GM19438 (cell line): ENCODE data around the gene EXD2.
"Not testable (repeated sequence)": the region's sequence is repeated elsewhere in the genome, so short reads cannot be mapped to it uniquely, and the experiment has no call there.

Experiments used
- ATAC-seq: cut with Tn5 transposase; IDR thresholded peaks from one replicate; pipeline ENCODE4 v1.9.1; 2021; ENCODE audit warnings: low read depth; ENCODE audit not compliant: unreplicated experiment

Gene EXD2

DNA sequence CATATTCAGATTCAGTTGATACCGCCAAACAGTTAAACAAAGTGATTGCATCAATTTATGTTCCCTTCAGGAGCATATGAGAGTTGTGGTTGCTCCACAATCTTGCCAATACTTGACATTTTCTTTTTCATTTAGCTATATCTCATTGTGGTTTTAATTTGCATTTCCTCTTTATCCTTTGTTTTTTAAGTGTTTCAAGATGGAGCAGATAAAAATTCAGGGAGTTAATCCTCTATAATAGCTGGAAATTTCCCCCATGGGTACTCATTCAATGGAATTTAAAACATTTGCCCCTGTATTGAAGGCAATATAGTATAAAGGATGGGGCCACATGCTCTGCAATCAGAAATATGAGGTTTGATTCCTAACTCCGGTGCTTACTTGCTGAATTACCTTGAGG is 1.1 kb upstream of the EXD2 start:
- ATAC-seq = no peak

DNA sequence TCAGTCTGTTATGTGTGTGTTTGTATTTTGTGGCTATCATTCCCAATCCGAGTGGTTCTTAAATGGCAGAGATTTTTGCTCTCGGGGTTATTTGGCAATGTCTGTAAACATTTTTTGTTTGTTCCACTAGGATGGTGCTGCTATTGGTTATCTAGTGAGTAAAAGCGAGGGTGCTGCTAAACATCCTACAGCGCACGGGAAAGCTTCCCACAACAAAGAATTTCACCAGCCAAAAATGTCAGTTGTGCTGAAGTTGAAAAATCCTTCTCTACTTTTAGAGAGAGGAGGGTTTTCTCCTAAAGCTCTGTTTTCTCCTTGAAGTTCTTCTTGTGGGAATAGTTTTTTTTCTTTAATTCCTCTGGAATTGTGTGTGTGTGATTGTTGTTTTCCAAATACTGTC is 2.4 kb downstream of the EXD2 start:
- no peak for ATAC-seq

- ATAC-seq = no peak
Measured at GRCh38 chr14:69199786-69200185, 8.5 kb downstream of the EXD2 start.

- no peak for ATAC-seq
Measured at GRCh38 chr14:69204753-69205152, 13.5 kb downstream of the EXD2 start.

- ATAC-seq = no peak
Measured at GRCh38 chr14:69207435-69208041, 16.2 kb downstream of the EXD2 start.

DNA sequence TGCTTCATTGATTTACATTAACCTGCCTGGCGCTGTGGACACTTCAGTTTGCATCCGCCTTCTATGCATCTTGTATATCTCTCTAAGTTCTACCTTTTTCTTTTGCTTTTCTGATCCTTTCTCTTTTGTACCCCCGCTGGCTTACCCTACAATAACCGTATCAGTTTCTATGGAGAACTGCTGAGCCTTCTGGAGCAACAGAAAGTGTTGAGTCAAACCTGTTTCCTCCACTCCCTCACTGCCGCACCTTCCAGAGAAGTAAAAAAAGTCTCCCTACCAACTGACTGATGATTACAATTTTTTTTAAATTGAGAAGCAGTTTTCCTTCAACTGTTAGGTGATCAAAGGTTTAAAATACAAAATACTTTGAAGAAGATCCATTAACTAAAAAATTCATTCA is 17.4 kb downstream of the EXD2 start:
- no peak for ATAC-seq

GRCh38 chr14:69214393-69214792 is 23.1 kb downstream of the EXD2 start:
- no peak for ATAC-seq

GRCh38 chr14:69217663-69218062 is 26.4 kb downstream of the EXD2 start:
- not testable (repeated sequence) for ATAC-seq

DNA sequence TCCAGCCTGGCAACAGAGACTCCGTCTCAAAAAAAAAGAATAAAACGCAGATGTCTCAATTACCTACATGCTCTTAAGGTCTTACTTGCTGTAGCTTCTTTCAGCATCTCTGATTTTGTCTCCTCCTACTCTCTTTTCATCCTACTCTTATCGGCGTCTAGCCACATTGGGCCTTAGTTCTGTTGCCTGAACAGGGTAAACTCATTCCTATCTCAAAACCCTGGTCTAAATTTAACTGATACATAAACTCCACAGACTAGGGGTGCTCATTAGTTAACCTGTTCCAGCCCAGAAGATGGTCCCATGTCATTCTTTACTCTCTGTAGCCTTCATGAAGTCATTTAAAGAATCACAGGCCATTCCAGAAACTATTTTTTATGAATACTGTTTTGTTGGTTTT is 33.6 kb downstream of the EXD2 start:
- no peak for ATAC-seq

- no peak for ATAC-seq
Measured at GRCh38 chr14:69226178-69226577, 34.9 kb downstream of the EXD2 start.

GRCh38 chr14:69226736-69227135 is 35.4 kb downstream of the EXD2 start:
- no peak for ATAC-seq

DNA sequence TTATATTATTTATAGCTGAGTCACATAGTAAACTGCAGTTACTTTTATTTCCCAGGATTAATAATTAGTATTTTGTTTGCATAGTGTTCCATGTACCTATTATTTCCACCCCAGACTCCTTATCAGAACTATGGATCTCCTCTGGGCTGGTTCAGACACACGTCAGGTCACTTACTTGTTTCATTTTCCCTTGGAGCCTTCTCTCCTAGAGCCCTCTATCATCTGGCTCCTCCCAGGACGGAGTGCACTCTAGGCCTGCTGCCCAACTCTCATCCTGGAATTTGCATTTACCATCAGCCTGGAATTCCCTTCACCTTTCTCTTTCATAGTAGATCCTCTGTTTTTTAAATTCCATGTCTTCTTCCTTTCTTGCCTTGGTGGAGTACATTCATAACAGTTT is 40.2 kb downstream of the EXD2 start:
- no peak for ATAC-seq

GRCh38 chr14:69232388-69232787 is 41.1 kb downstream of the EXD2 start:
- no peak for ATAC-seq

GRCh38 chr14:69234106-69234505 is 42.8 kb downstream of the EXD2 start:
- no peak for ATAC-seq

DNA sequence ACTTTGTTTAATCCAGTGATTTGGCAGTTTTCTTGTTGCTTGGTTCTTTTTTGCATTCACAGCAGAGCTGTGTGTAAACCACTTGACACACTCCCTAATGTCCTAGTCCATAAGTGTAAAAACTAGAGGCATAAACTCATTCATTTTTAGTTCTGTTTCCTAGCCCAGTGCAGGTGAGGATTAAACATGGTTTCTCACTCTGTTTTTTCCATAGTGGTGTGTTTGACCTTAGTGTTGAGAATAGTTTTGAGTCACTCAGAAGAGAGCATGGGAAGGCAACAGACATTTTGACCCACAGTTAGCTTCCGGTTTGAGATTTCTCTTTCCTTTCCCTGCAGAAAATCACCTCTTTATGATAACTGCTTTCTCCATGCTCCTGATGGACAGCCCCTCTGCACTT is 44.4 kb downstream of the EXD2 start:
- no peak for ATAC-seq

DNA sequence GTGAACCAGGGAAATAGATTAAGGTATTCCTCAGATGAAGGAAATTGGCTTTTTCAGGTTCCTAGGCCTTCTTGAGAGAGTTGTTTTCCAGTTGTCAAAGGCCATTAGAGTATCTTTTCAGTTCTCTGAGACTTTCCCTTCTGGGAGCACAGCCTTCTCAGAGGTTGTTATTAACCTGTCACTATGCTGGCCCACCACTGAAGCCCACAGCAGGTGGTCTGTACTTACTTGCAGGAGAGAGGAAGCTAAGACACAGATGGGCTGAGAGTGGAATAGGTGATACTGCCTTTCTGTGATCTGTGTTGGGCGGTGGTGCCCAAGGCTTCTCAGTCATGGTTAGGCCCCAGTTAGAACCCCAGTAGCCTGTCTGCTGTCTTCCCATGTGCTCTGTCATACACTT is 45.8 kb downstream of the EXD2 start:
- ATAC-seq = no peak

GRCh38 chr14:69237584-69237983 is 46.3 kb downstream of the EXD2 start:
- ATAC-seq = no peak

DNA sequence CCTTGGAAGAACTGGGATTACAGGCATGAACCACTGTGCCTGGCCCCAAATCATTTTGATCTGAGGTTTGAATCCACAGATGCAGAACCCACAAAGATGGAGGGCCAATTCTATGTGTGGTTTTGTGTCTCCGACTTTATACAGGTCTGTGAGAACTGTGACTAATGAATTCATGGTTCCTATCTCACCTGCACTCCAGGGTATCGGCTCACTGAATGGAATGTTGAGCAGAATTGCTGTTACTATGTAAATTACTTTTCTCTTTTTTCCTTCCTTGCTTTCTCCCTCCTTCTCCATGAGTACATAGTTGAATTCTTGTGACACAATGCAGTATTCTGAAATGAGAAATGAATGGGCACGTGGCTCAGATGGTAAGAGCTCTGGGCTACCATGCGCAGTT is 47.6 kb downstream of the EXD2 start:
- ATAC-seq = no peak

DNA sequence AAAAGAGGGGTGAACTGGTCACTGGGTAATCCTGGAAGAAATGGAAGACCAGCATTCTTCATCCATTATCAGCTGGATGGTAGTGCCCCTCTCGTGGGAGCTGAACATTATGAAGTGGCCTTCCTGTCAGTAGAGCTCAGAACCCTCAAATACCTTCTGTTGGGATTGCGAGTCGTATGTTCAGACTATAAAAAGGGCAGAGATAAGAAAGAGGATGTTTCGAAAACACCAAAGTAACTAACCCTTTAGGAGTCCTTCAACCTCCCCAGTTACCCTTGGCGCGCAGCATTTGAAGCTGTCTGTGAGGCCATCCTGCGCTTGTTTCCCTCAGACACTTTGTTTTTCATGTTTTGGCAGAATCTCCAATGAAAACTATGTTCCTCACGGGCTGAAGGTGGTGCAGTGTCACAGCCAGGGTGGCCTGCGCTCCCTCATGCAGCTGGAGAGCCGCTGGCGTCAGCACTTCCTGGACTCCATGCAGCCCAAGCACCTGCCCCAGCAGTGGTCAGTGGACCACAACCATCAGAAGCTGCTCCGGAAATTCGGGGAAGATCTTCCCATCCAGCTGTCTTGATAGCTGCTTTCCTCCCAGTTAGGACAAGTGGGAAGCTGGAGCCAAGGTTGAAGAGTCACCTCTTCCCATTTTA is 49.4 kb downstream of the EXD2 start:
- no peak for ATAC-seq

GRCh38 chr14:69241577-69241976 is 50.3 kb downstream of the EXD2 start:
- ATAC-seq = no peak

DNA sequence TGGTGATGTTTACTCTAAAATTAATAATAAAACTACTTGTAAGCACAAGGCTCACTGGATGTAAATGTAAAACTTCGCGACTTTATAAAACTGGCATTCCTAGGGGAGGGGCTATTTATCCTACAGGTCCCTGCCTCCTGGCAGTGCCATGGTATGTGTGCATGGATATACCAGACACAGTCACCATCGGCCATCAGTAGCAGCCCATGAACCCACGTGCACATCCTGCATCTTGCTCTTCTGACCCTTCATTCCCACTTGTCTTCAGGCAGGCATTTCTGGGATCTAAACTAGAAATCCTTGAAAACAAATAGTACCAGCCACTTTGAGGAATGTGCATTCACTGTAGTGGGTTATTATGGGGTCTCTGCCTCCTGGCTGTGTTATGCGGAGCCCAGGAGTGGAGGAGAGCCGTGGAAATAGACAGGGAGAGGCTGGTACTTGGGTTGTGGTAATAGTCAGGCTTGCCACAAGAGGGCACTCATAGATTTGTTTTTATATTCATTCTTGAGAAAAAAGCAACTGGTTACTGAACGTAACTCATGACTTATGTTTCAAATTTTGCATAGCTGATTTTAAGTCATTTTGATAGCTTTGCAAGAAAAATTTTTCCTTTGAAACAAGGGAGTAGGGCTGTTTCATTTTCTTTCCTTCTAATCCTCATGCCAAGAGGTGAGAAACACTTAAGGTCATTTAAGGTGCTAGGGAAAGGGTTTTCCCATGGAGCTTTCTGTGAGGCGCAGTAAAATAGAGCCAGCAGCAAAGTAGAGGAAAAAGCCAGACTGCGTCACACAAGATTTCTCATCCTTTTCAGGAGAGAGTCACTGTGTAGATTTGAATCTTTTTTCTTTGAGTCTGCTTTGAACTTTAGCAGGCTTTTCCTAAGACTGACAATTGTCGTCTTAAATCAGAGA is 51.3 kb downstream of the EXD2 start:
- no peak for ATAC-seq

GRCh38 chr14:69244946-69245345 is 53.6 kb downstream of the EXD2 start:
- no peak for ATAC-seq
